Neural cell (in vitro differentiated cells): ENCODE measurements around the gene CC2D1A. TPM values are rescaled to one million over a fixed set of nuclear protein-coding genes. Genes with fewer than 3 reads are reported as not detected.

Experiments
- H2AFZ ChIP-seq: fragments of 200-600, 300-800 bp; sonication (generic), shearing (Covaris generic); 2 replicates; pipeline ENCODE4 v1.6.0; 2014; ENCODE audit warnings: low read depth, mild to moderate bottlenecking, antibody characterized with exemption, low read length, moderate library complexity
- H3F3A ChIP-seq: fragments of 200-600 bp; shearing (Covaris generic); 2 replicates; pipeline ENCODE4 v1.6.1; 2016; ENCODE audit warnings: mild to moderate bottlenecking, moderate library complexity, mixed read lengths, antibody characterized with exemption, low read length; ENCODE audit not compliant: insufficient read depth, poor library complexity, severe bottlenecking
- H3K27ac ChIP-seq: fragments of 200-600, 300-800 bp; sonication (generic), shearing (Covaris generic); 2 replicates; pipeline ENCODE4 v1.5.1; 2014; ENCODE audit warnings: mild to moderate bottlenecking, low read length, moderate library complexity
- H3K27me3 ChIP-seq: fragments of 300-800, 200-600 bp; sonication (generic), shearing (Covaris generic); 2 replicates; pipeline ENCODE4 v1.6.0; 2014; ENCODE audit warnings: mild to moderate bottlenecking, low read depth, low read length, moderate library complexity; ENCODE audit not compliant: insufficient read depth
- H3K36me3 ChIP-seq: fragments of 300-800, 200-600 bp; sonication (generic), shearing (Covaris generic); 2 replicates; pipeline ENCODE4 v1.5.1; 2014; ENCODE audit warnings: mild to moderate bottlenecking, antibody characterized with exemption, low read length, moderate library complexity; ENCODE audit not compliant: insufficient read depth
- H3K4me2 ChIP-seq: fragments of 300-800, 200-600 bp; sonication (generic), shearing (Covaris generic); 2 replicates; pipeline ENCODE4 v1.6.0; 2014; ENCODE audit warnings: mild to moderate bottlenecking, low read length
- H3K4me3 ChIP-seq: fragments of 300-800, 200-600 bp; sonication (generic), shearing (Covaris generic); 2 replicates; pipeline ENCODE4 v1.5.1; 2014; ENCODE audit warnings: mild to moderate bottlenecking, low read length, moderate library complexity
- H3K79me2 ChIP-seq: fragments of 200-600 bp; shearing (Covaris generic); replicated peaks from 2 replicates; pipeline ENCODE4 v1.6.0; 2014; ENCODE audit warnings: mild to moderate bottlenecking, low read length, moderate library complexity; ENCODE audit not compliant: insufficient read depth
- H3K9ac ChIP-seq: fragments of 300-800, 200-600 bp; sonication (generic), shearing (Covaris generic); 2 replicates; pipeline ENCODE4 v1.6.1; 2016; ENCODE audit warnings: mild to moderate bottlenecking, low read length, mixed read lengths
- H3K9me2 ChIP-seq: fragments of 200-600 bp; shearing (Covaris generic); 2 replicates; pipeline ENCODE4 v1.6.1; 2016; ENCODE audit warnings: mild to moderate bottlenecking, low read length, mixed read lengths; ENCODE audit not compliant: insufficient read depth
- H3K9me3 ChIP-seq: fragments of 200-600, 300-800 bp; sonication (generic), shearing (Covaris generic); 2 replicates; pipeline ENCODE4 v1.6.1; 2016; ENCODE audit warnings: mild to moderate bottlenecking, mixed run types, low read length, moderate library complexity, mixed read lengths
- H4K20me1 ChIP-seq: fragments of 200-600 bp; shearing (Covaris generic); 2 replicates; pipeline ENCODE4 v1.6.1; 2016; ENCODE audit warnings: mild to moderate bottlenecking, mixed run types; ENCODE audit not compliant: insufficient read depth
- CTCF ChIP-seq: fragments of 450-650 bp; IDR thresholded peaks from 2 replicates; pipeline ENCODE4 v1.5.1; 2014; ENCODE audit warnings: antibody characterized with exemption, mild to moderate bottlenecking, moderate library complexity; ENCODE audit not compliant: poor library complexity, severe bottlenecking
- EP300 ChIP-seq: fragments of 450-650 bp; conservative IDR thresholded peaks from 2 replicates; pipeline ENCODE4 v1.6.1; 2014; ENCODE audit warnings: antibody characterized with exemption, mild to moderate bottlenecking, moderate library complexity; ENCODE audit not compliant: poor library complexity, severe bottlenecking
- EZH2 ChIP-seq: fragments of 200-600, 300-800 bp; shearing (Covaris generic), sonication (generic); IDR thresholded peaks from 2 replicates; pipeline ENCODE4 v1.6.1; 2014; ENCODE audit warnings: antibody characterized with exemption, low read length, borderline replicate concordance, mild to moderate bottlenecking; ENCODE audit not compliant: insufficient read depth, poor library complexity, severe bottlenecking
- MXI1 ChIP-seq: fragments of 450-650 bp; conservative IDR thresholded peaks from 2 replicates; pipeline ENCODE4 v1.6.1; 2014; ENCODE audit warnings: antibody characterized with exemption, mild to moderate bottlenecking; ENCODE audit not compliant: poor library complexity, severe bottlenecking
- POLR2AphosphoS5 ChIP-seq: IDR thresholded peaks from 2 replicates; pipeline ENCODE4 v1.6.1; 2012
- RAD21 ChIP-seq: fragments of 450-650 bp; conservative IDR thresholded peaks from 2 replicates; pipeline ENCODE4 v1.6.1; 2014; ENCODE audit warnings: antibody characterized with exemption, mild to moderate bottlenecking, moderate library complexity
- REST ChIP-seq: IDR thresholded peaks from 2 replicates; pipeline ENCODE4 v1.6.1; 2012; ENCODE audit warnings: borderline replicate concordance
- SMC3 ChIP-seq: fragments of 450-650 bp; conservative IDR thresholded peaks from 2 replicates; pipeline ENCODE4 v1.6.1; 2014; ENCODE audit warnings: antibody characterized with exemption, mild to moderate bottlenecking, moderate library complexity; ENCODE audit not compliant: poor library complexity
- TAF1 ChIP-seq: IDR thresholded peaks from 2 replicates; pipeline ENCODE4 v1.6.1; 2012; ENCODE audit warnings: low read depth
- polyA plus RNA-seq: library from polyadenylated mRNA; depleted of rRNA; stranded (reverse); fragments of >200 nt; gene quantifications from 2 replicates; pipeline ENCODE4 v1.2.3, GENCODE V29; 2014

CC2D1A gene
- polyA plus RNA-seq, 1 donor from 2014 or later: 24.5 TPM

- Histone ChIP-seq H3K27ac (no peak overlapping the region), H3K36me3 (no peaks in the 10 kb centered on the region), H3K9me3 (no peaks in the 10 kb centered on the region), H3F3A (no peaks in the 10 kb centered on the region), H3K9me2 (no peaks in the 10 kb centered on the region), H3K4me3 (no peak overlapping the region), H3K9ac (no peak overlapping the region), H4K20me1 (no peaks in the 10 kb centered on the region), H3K4me2 (no peak overlapping the region), H3K79me2 (no peaks in the 10 kb centered on the region), H3K27me3 (no peaks in the 10 kb centered on the region), H2AFZ (no peak overlapping the region)
- TF ChIP-seq REST (no peak), EP300 (no peak), SMC3 (no peak), EZH2 (no peak)
Measured at GRCh38 chr19:13979244-13979615, 73.2 kb downstream of the CC2D1A start.

- H3K4me3 ChIP-seq: no peak overlapping the region
- H3K4me2 ChIP-seq: no peak overlapping the region
- H3K36me3 ChIP-seq: no peaks in the 10 kb centered on the region
Measured at GRCh38 chr19:13979686-13980085, 73.7 kb downstream of the CC2D1A start.

GRCh38 chr19:13980340-13980739 lies 74.3 kb downstream of the CC2D1A start:
- TF ChIP-seq TAF1 (no peak), POLR2AphosphoS5 (no peak), CTCF (no peak), REST (no peak), SMC3 (no peak), EP300 (no peak), EZH2 (no peak), RAD21 (no peak), MXI1 (no peak)
- H2AFZ ChIP-seq: no peak overlapping the region
- no peaks in the 10 kb centered on the region for H3K79me2 ChIP-seq
- H3K27me3 ChIP-seq: no peaks in the 10 kb centered on the region
- no peaks in the 10 kb centered on the region for H3K9me3 ChIP-seq
- no peak overlapping the region for H3K27ac ChIP-seq
- H3K4me3 ChIP-seq: no peak overlapping the region
- H3K9me2 ChIP-seq: no peaks in the 10 kb centered on the region
- H3F3A ChIP-seq: no peaks in the 10 kb centered on the region
- H3K36me3 ChIP-seq: no peaks in the 10 kb centered on the region
- H3K4me2 ChIP-seq: no peak overlapping the region
- no peak overlapping the region for H3K9ac ChIP-seq
- no peaks in the 10 kb centered on the region for H4K20me1 ChIP-seq

More at GRCh38 chr19:13979686-13980085, 73.7 kb downstream of the CC2D1A start:
- Histone ChIP-seq H2AFZ (no peak overlapping the region), H4K20me1 (no peaks in the 10 kb centered on the region), H3K9ac (no peak overlapping the region), H3K27ac (no peak overlapping the region), H3K9me2 (no peaks in the 10 kb centered on the region), H3K27me3 (no peaks in the 10 kb centered on the region), H3K79me2 (no peaks in the 10 kb centered on the region), H3F3A (no peaks in the 10 kb centered on the region), H3K9me3 (no peaks in the 10 kb centered on the region)
- TF ChIP-seq TAF1: no peak
- TF ChIP-seq POLR2AphosphoS5: no peak
- no peak for TF ChIP-seq MXI1
- no peak for TF ChIP-seq SMC3
- TF ChIP-seq RAD21: no peak
- no peak for TF ChIP-seq EZH2
- TF ChIP-seq EP300: no peak
